Activated T-cell treated with anti-CD3 and anti-CD28 coated beads, Interleukin-2, amount 50 U/mL, for 4 hours (primary cell): ENCODE results near the gene TEAD2. TPM values are rescaled to one million over a fixed set of nuclear protein-coding genes. Genes with fewer than 3 reads are reported as not detected.
"Not testable (repeated sequence)": the region's sequence is repeated elsewhere in the genome, so short reads cannot be mapped to it uniquely, and the experiment has no call there.

ENCODE experiments used
- ATAC-seq, 2 donors: fragments of 200-7000 bp; cut with Tn5 transposase; one replicate each; pipeline ENCODE4 v1.10.0; 2021
- DNase-seq: peaks from one replicate; pipeline ENCODE4 v3.0.0-alpha.2; 2020
- H3K27me3 Mint-ChIP-seq: one replicate; pipeline ENCODE4 v1.8.0; 2021; ENCODE audit warnings: low read depth, mixed read lengths
- H3K36me3 Mint-ChIP-seq: one replicate; pipeline ENCODE4 v1.8.0; 2022; ENCODE audit warnings: mixed read lengths; ENCODE audit not compliant: insufficient read depth
- H3K4me1 Mint-ChIP-seq: one replicate; pipeline ENCODE4 v1.8.0; 2021; ENCODE audit warnings: low read depth, mixed read lengths
- H3K4me3 Mint-ChIP-seq: one replicate; pipeline ENCODE4 v1.8.0; 2021; ENCODE audit warnings: mild to moderate bottlenecking, moderate library complexity, mixed read lengths
- H3K9me3 Mint-ChIP-seq: one replicate; pipeline ENCODE4 v1.8.0; 2021; ENCODE audit warnings: mixed read lengths
- total RNA-seq, 3 donors: library from RNA; stranded (reverse); gene quantifications; one replicate each; pipeline ENCODE4 v1.2.1, GENCODE V29; 2021

The TEAD2 gene
- total RNA-seq, 3 donors from 2014 or later = 0.16 to 0.33 TPM; not detected in 1

- peak within 1 kb of the TSS; percentile 98 for H3K4me3 Mint-ChIP-seq
- peak; percentile 45 for DNase-seq
- H3K9me3 Mint-ChIP-seq = no peaks in the 10 kb centered on the region
- H3K36me3 Mint-ChIP-seq = peaks cover 14% of the 10 kb centered on the region
- peak; percentile 57 for ATAC-seq
- peaks cover 73% of the 10 kb centered on the region for H3K4me1 Mint-ChIP-seq
- H3K27me3 Mint-ChIP-seq = no peaks in the 10 kb centered on the region
These were observed 27.0 kb downstream of the TEAD2 start, which contains the start of gene CD37 for GRCh38 chr19:49335071-49335783. TSS of gene CD37 (plus strand) at chr19:49335406. CDS start at chr19:49335541, 135 bp downstream.

DNA sequence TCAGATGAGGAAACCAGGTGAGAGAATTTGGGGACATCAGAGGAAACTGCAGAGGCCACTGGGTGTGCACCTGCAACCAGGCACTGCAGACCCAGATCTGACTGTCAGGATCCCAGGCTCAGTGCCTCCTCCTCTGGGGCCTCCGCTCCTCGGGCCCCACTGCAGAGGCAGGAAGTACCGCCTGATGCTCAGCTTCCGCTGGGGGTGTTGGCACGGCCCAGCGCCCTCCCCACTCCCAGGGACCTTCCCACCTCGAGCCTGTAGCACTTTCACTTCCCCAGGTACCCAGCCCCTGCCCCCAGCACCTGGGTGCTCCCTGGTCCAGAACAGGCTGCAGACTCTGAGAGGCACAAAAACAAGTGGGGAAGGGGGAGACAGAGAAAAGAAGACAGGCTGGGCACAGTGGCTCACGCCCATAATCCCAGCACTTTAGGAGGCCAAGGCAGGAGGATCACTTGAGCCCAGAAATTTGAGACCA, 28.4 kb downstream of the TEAD2 start:
- Mint-ChIP-seq H3K4me1 (peaks cover 76% of the 10 kb centered on the region), H3K9me3 (no peaks in the 10 kb centered on the region), H3K4me3 (peak overlapping the region; percentile 80), H3K27me3 (no peaks in the 10 kb centered on the region), H3K36me3 (peaks cover 15% of the 10 kb centered on the region)
- DNase-seq (peak; percentile 58), ATAC-seq (peak; percentile 54 to 57)

DNA sequence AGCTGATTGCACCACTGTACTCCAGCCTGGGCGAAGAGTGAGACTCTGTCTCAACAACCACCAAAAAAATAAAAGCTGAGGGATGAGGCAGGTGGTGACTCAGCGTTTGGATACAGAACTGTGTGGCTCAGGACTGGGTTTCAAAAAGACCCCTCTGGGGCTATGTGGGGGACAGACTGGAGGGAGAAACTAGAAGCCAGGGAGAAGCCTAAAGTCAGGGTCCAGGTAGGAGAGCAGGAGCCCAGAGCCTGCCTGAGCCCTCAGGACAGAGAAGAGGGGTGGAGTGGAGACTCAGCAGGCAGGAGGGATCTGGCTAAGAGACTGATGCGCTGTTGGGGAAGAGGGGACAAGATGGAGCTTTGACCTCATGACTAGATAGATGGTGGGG, 28.8 kb downstream of the TEAD2 start:
- H3K4me1 Mint-ChIP-seq = peaks cover 76% of the 10 kb centered on the region
- DNase-seq (no peak), ATAC-seq (no peak)

DNA sequence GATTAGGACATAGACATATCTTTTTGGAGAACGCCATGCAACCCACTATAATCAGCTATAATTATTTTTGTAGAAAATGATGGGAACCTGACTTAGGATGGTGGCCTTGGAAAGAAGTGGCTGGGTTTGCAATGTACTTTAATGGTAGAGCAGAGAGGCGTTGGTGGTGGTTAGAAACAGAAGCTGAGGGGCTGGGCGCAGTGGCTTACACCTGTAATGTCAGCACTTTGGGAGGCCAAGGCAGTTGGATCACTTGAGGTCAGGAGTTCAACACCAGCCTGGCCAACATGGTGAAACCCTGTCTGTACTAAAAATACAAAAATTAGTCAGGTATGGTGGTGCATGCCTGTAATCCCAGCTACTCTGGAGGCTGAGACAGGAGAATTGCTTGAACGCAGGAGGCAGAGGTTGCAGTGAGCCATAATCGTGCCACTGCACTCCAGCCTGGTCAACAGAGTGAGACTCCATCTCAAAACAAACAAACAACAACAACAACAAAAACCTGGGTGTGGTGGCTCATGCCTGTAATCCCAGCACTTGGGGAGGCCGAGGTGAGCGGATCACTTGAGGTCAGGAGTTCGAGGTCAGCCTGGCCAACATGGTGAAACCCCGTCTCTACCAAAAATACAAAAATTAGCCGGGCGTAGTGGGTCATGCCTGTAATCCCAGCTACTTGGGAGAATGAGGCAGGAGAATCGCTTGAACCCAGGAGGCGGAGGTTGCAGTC, 29.4 kb downstream of the TEAD2 start:
- H3K4me1 Mint-ChIP-seq = peaks cover 79% of the 10 kb centered on the region
- H3K9me3 Mint-ChIP-seq, ATAC-seq, H3K27me3 Mint-ChIP-seq, DNase-seq: not testable (repeated sequence)
- peak overlapping the region; percentile 80 for H3K4me3 Mint-ChIP-seq
- H3K36me3 Mint-ChIP-seq = peaks cover 14% of the 10 kb centered on the region

More for the DNA sequence above, 28.8 kb downstream of the TEAD2 start:
- peaks cover 11% of the 10 kb centered on the region for H3K36me3 Mint-ChIP-seq
- no peaks in the 10 kb centered on the region for H3K27me3 Mint-ChIP-seq
- no peaks in the 10 kb centered on the region for H3K9me3 Mint-ChIP-seq
- H3K4me3 Mint-ChIP-seq = peak overlapping the region; percentile 80

- H3K4me1 Mint-ChIP-seq = peaks cover 77% of the 10 kb centered on the region
- peak; percentile 78 to 81 for ATAC-seq
- no peaks in the 10 kb centered on the region for H3K27me3 Mint-ChIP-seq
- H3K9me3 Mint-ChIP-seq = no peaks in the 10 kb centered on the region
- no peak overlapping the region for H3K4me3 Mint-ChIP-seq
- peaks cover 11% of the 10 kb centered on the region for H3K36me3 Mint-ChIP-seq
- peak; percentile 46 for DNase-seq
These were observed 30.6 kb downstream of the TEAD2 start for GRCh38 chr19:49331616-49332055.

GRCh38 chr19:49331187-49331586, 31.0 kb downstream of the TEAD2 start:
- not testable (repeated sequence) for DNase-seq

DNA sequence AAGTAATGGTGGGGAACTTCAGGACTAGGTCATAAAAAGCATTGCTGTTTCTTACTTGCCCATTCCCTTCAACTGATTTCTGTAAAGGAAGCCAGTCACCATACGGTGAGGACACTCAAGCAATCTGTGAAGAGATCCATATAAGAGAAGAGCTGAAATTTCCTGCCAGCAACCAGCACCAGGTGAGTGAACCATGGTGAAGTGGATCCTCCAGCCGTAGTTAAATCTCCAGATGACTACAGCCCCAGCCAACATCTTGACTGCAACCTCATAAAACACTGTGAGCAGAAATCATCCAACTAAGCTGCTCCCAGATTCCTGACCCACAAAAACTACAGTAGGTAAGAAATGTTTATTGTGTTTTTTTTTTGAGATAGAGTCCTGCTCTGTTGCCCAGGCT, 33.5 kb downstream of the TEAD2 start:
- H3K9me3 Mint-ChIP-seq = no peaks in the 10 kb centered on the region
- peaks cover 14% of the 10 kb centered on the region for H3K36me3 Mint-ChIP-seq
- ATAC-seq (no peak), DNase-seq (no peak)
- H3K4me3 Mint-ChIP-seq = no peak overlapping the region
- no peaks in the 10 kb centered on the region for H3K27me3 Mint-ChIP-seq
- H3K4me1 Mint-ChIP-seq = peaks cover 58% of the 10 kb centered on the region

More at GRCh38 chr19:49331187-49331586, 31.0 kb downstream of the TEAD2 start:
- ATAC-seq, H3K27me3 Mint-ChIP-seq, H3K4me3 Mint-ChIP-seq, H3K9me3 Mint-ChIP-seq: not testable (repeated sequence)
- Mint-ChIP-seq H3K4me1 (peaks cover 74% of the 10 kb centered on the region), H3K36me3 (peaks cover 11% of the 10 kb centered on the region)

DNA sequence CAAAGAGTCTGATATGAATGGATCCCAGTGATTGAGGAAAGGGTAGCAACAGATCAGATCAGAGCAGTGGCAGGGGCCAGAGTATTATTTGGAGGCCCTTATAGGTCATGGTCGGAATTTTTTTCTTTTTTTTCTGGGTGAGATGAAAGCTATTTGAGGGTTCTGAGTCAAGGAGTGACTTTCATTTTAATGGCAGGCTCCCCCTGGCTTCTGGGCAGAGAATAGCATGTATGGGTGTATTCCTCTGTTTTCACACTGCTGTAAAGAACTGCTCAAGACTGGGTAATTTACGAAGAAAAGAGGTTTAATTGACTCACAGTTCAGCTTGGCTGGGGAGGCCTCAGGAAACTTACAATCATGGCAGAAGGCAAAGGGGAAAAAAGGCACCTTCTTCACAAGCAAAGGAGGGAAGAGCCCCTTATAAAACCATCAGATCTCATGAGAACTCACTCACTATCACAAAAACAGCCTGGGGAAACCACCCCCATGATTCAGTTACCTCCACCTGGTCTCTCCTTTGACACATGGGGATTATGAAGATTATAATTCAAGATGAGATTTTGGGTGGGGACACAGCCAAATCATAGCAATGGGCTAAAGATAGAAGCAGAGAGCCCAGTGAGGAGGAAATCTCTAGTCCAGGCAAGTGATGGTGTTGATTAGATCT, 34.2 kb downstream of the TEAD2 start:
- H3K27me3 Mint-ChIP-seq = no peaks in the 10 kb centered on the region
- H3K4me3 Mint-ChIP-seq = no peak overlapping the region
- ATAC-seq (peak; percentile 16 to 27), DNase-seq (peak; percentile 40)
- H3K36me3 Mint-ChIP-seq = peaks cover 15% of the 10 kb centered on the region
- no peaks in the 10 kb centered on the region for H3K9me3 Mint-ChIP-seq
- H3K4me1 Mint-ChIP-seq = peaks cover 50% of the 10 kb centered on the region

GRCh38 chr19:49326165-49326704, 36.0 kb downstream of the TEAD2 start:
- Mint-ChIP-seq H3K4me3 (no peak overlapping the region), H3K36me3 (peaks cover 15% of the 10 kb centered on the region), H3K27me3 (no peaks in the 10 kb centered on the region), H3K4me1 (peaks cover 32% of the 10 kb centered on the region), H3K9me3 (no peaks in the 10 kb centered on the region)
- DNase-seq (no peak), ATAC-seq (no peak)

DNA sequence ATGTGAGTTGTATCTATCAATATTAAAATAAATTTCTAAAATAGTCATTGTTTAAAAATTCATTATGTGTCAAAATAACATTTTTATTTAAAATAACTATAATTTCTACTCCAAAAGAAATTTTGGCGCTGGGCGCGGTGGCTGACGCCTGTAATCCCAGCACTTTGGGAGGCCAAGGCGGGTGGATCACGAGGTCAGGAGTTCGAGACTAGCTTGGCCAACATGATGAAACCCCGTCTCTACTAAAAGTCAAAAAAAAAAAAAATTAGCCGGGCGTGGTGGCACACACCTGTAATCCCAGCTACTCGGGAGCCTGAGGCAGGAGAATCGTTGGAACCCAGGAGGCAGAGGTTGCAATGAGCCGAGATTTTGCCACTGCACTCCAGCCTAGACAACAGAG, 36.5 kb downstream of the TEAD2 start:
- Mint-ChIP-seq H3K4me1 (peaks cover 31% of the 10 kb centered on the region), H3K36me3 (peaks cover 15% of the 10 kb centered on the region)
- not testable (repeated sequence) for ATAC-seq, H3K4me3 Mint-ChIP-seq, DNase-seq, H3K27me3 Mint-ChIP-seq, H3K9me3 Mint-ChIP-seq

- ATAC-seq (no peak), DNase-seq (no peak)
- no peaks in the 10 kb centered on the region for H3K27me3 Mint-ChIP-seq
- H3K4me1 Mint-ChIP-seq = peaks cover 26% of the 10 kb centered on the region
- no peak within 1 kb of the TSS for H3K4me3 Mint-ChIP-seq
- H3K36me3 Mint-ChIP-seq = peaks cover 11% of the 10 kb centered on the region
- no peaks in the 10 kb centered on the region for H3K9me3 Mint-ChIP-seq
These were observed 37.2 kb downstream of the TEAD2 start, which contains the start of gene SLC6A16 for GRCh38 chr19:49324801-49325576. TSS of gene SLC6A16 (minus strand) at chr19:49325191. CDS start at chr19:49311347, 13,844 bp downstream.

DNA sequence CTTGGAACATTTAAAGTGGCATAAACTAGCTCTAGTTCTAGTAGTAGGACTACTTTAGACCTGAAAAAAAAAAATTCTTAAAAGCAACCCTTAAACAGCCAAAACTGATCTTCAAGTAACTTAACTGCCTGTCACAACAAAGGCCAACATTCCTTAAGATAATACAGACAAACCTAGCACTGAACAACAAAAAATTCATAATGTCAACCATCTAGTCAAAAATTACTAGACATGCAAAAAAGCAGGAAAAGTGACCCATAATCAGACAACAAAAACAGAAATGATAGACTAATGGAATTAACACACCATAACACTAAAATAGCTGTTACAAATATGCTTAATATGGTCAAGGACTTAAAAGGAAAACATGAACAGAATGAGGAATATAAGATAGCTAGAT, 43.9 kb downstream of the TEAD2 start:
- DNase-seq (no peak), ATAC-seq (no peak)
- H3K36me3 Mint-ChIP-seq = peaks cover 27% of the 10 kb centered on the region
- peaks cover 10% of the 10 kb centered on the region for H3K9me3 Mint-ChIP-seq
- H3K4me1 Mint-ChIP-seq = peaks cover 7% of the 10 kb centered on the region
- H3K4me3 Mint-ChIP-seq = no peak overlapping the region
- no peaks in the 10 kb centered on the region for H3K27me3 Mint-ChIP-seq

GRCh38 chr19:49316284-49316683, 45.9 kb downstream of the TEAD2 start:
- no peak for DNase-seq
- peaks cover 7% of the 10 kb centered on the region for H3K4me1 Mint-ChIP-seq
- no peak for ATAC-seq
- peaks cover 33% of the 10 kb centered on the region for H3K36me3 Mint-ChIP-seq
- peaks cover 10% of the 10 kb centered on the region for H3K9me3 Mint-ChIP-seq
- H3K4me3 Mint-ChIP-seq = no peak overlapping the region
- no peaks in the 10 kb centered on the region for H3K27me3 Mint-ChIP-seq
